Duodenal mucosa (tissue), 2 donors: Measurements from ENCODE around the gene IL1F10.

Experiments used
- H3K27ac ChIP-seq: one replicate; pipeline ENCODE4 v1.7.0; 2013; ENCODE audit warnings: low read depth, low read length
- H3K27me3 ChIP-seq, 2 donors: one replicate each; pipeline ENCODE4 v1.7.0; 2013; ENCODE audit warnings: low read length in 2 of 2, control low read depth in 1 of 2; ENCODE audit not compliant: insufficient read depth in 2 of 2, control insufficient read depth in 1 of 2
- H3K36me3 ChIP-seq, 2 donors: one replicate each; pipeline ENCODE4 v1.7.0; 2013; ENCODE audit warnings: low read length in 2 of 2, control low read depth in 1 of 2; ENCODE audit not compliant: insufficient read depth in 2 of 2, control insufficient read depth in 1 of 2
- H3K4me1 ChIP-seq, 2 donors: one replicate each; pipeline ENCODE4 v1.7.0; 2013; ENCODE audit warnings: low read length in 2 of 2, control low read depth in 1 of 2; ENCODE audit not compliant: insufficient read depth in 2 of 2, control insufficient read depth in 1 of 2
- H3K4me3 ChIP-seq, 2 donors: one replicate each; pipeline ENCODE4 v1.7.0; 2013; ENCODE audit warnings: low read length in 2 of 2, low read depth in 1 of 2
- H3K9ac ChIP-seq, 2 donors: one replicate each; pipeline ENCODE4 v1.7.0; 2013; ENCODE audit warnings: low read length in 2 of 2, low read depth in 1 of 2
- H3K9me3 ChIP-seq, 2 donors: one replicate each; pipeline ENCODE4 v1.7.0; 2013; ENCODE audit warnings: low read length in 2 of 2, control low read depth in 1 of 2; ENCODE audit not compliant: control insufficient read depth in 1 of 2

IL1F10 gene

DNA sequence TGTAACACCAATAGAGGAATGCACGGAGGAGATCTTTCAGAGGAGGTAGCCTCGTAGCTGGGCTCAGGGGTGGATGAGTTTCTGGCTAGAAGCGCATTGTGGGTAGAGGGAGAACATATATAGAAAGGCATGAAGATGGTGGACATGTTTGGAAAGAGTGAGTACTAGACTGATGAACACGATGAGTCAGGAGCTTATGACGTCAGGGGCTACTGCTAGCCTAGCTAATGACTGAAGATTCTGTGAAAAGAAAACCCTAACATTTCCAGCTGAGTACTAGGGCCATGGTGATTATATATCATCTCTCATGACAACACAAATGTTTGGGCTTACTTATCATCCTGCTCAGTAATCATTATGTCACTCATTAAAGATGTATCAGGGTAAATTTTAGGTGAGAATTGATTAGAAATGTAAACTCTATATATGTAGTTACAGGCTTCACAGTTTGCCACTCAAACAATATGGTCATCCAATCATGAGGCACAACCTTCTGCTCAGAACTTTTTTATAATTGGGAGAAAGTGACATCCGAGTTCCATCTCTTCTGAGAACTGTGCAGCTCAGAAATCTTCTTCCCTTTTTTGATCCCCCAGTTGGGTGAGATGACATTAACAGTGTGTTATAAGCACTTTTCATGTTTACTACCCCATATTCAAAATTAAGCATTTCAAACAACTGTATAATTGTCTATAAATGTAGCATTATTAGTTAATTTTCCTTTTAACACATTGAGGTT, 37.4 kb downstream of the IL1F10 start:
- H3K4me1 ChIP-seq: no peaks in the 10 kb centered on the region
- no peak overlapping the region for H3K4me3 ChIP-seq
- H3K9ac ChIP-seq: no peak overlapping the region
- H3K36me3 ChIP-seq: no peaks in the 10 kb centered on the region
- no peaks in the 10 kb centered on the region for H3K9me3 ChIP-seq
- H3K27ac ChIP-seq: no peak overlapping the region
- H3K27me3 ChIP-seq: peaks cover 0 to 8% of the 10 kb centered on the region in 2 donors

DNA sequence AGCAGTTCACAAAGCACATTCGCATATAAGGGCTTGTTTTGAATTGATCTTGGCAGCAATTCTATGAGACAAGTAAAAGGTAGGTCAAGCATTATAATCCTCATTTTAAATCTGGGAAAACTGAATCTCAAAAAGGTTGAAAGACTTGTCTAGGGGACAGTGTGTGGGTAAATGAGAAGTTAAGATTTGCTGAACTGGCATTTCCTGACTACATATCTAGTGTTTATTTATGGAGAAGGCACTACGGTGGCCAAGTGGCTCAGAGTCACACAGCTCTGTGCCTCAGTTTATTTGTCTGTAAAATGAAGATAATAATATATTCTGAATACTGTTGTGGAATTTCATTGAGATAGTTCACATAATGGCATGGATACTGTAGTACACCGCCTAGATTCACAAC, 43.4 kb downstream of the IL1F10 start:
- H3K36me3 ChIP-seq: no peaks in the 10 kb centered on the region
- H3K9me3 ChIP-seq: no peaks in the 10 kb centered on the region
- no peak overlapping the region for H3K4me3 ChIP-seq
- H3K4me1 ChIP-seq: peaks cover 8 to 9% of the 10 kb centered on the region in 2 donors
- H3K9ac ChIP-seq: no peak overlapping the region
- no peak overlapping the region for H3K27ac ChIP-seq
- H3K27me3 ChIP-seq: peaks cover 0 to 4% of the 10 kb centered on the region in 2 donors

GRCh38 chr2:113111823-113112287, 44.1 kb downstream of the IL1F10 start:
- peaks cover 12 to 17% of the 10 kb centered on the region in 2 donors for H3K4me1 ChIP-seq
- no peak overlapping the region for H3K4me3 ChIP-seq
- no peaks in the 10 kb centered on the region for H3K36me3 ChIP-seq
- no peaks in the 10 kb centered on the region for H3K9me3 ChIP-seq
- no peak overlapping the region for H3K9ac ChIP-seq
- no peak overlapping the region for H3K27ac ChIP-seq
- H3K27me3 ChIP-seq: peaks cover 0 to 4% of the 10 kb centered on the region in 2 donors

GRCh38 chr2:113112441-113112840, 44.7 kb downstream of the IL1F10 start:
- no peak overlapping the region for H3K27ac ChIP-seq
- H3K9ac ChIP-seq: no peak overlapping the region
- no peaks in the 10 kb centered on the region for H3K27me3 ChIP-seq
- no peak overlapping the region for H3K4me3 ChIP-seq
- H3K36me3 ChIP-seq: no peaks in the 10 kb centered on the region
- H3K9me3 ChIP-seq: no peaks in the 10 kb centered on the region
- peaks cover 18 to 23% of the 10 kb centered on the region in 2 donors for H3K4me1 ChIP-seq

DNA sequence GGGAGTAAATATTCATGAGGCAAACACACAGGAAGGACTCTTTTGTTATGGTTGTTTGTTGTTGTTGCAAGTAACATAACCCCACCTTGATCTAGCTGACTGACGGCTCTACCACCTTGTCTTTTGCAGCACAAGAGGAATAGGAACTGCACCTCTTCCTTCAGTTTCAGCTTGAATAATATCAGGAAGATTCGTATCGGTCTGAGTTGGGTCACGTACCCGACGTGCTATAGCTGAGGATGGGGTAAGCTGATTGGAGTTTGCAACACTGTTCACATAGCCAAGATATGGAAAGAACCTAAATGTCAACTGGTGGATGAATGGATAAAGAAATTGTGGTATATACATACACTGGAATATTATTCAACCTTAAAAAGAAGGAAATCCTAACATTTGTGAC, 45.1 kb downstream of the IL1F10 start:
- no peak overlapping the region for H3K4me3 ChIP-seq
- H3K27me3 ChIP-seq: no peaks in the 10 kb centered on the region
- no peak overlapping the region for H3K9ac ChIP-seq
- H3K36me3 ChIP-seq: no peaks in the 10 kb centered on the region
- peaks cover 21 to 25% of the 10 kb centered on the region in 2 donors for H3K4me1 ChIP-seq
- H3K9me3 ChIP-seq: no peaks in the 10 kb centered on the region
- H3K27ac ChIP-seq: no peak overlapping the region

DNA sequence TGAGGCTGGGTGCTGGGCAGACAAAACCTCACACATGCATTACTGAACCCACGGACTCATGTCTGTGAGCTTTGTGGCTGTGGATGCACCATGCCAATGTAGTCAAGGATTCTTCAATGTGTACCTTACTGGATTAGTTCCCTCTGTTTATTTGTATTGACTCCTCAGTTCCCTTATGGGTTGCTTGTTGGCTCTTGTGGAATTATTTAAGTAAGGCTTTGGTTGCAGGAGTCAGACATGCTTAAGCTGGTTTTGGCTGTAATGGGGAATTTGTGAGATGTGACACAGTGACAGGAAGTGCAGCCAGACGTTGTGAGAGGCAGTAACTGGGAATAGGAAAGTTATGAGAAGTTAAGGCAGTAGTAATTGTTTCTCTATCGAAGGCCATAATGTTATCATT, 46.0 kb downstream of the IL1F10 start:
- H3K27ac ChIP-seq: no peak overlapping the region
- no peak overlapping the region for H3K9ac ChIP-seq
- peaks cover 24 to 29% of the 10 kb centered on the region in 2 donors for H3K4me1 ChIP-seq
- no peaks in the 10 kb centered on the region for H3K36me3 ChIP-seq
- no peak overlapping the region for H3K4me3 ChIP-seq
- H3K27me3 ChIP-seq: no peaks in the 10 kb centered on the region
- no peaks in the 10 kb centered on the region for H3K9me3 ChIP-seq

DNA sequence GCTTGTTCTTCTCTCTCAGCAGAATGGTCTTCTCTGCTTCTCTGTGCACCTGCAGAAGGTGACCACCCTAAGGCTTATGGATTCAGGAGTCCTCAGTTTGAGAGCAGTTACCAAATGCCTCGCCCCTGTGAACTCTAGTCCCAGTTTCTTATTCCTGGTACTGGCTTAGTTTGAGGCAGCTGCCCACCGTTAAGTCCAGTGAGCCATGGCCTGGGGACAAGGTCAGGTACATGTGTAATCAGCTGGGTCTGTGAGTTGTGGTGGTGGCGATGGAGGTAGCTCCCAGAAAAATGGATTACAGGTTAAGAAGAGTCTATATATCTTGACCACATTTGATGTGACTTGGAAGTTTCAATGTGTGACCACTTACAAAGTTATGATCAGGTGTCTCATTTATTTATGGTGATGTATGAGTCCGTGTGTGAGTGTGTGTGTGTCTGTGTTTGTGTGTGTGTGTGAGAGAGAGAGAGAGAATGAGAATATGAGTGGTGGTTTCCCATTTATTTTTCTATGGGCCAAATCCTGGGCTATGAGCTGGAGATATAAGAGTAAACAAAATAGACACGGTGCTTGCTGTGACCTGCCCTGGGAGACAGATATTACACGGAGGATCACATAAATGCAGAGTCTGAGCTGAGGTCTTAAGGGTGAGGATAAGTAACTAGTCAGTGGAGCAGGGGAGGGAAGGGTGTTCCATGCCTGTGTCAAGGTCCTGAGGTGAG, 46.6 kb downstream of the IL1F10 start:
- peaks cover 30 to 33% of the 10 kb centered on the region in 2 donors for H3K4me1 ChIP-seq
- H3K27ac ChIP-seq: no peak overlapping the region
- H3K27me3 ChIP-seq: no peaks in the 10 kb centered on the region

GRCh38 chr2:113114996-113115395, 47.2 kb downstream of the IL1F10 start:
- Histone ChIP-seq H3K4me1 (peaks cover 30 to 33% of the 10 kb centered on the region in 2 donors), H3K36me3 (no peaks in the 10 kb centered on the region), H3K27me3 (no peaks in the 10 kb centered on the region), H3K27ac (no peak overlapping the region), H3K9me3 (no peaks in the 10 kb centered on the region), H3K4me3 (no peak overlapping the region), H3K9ac (no peak overlapping the region)

More for the DNA sequence above, 46.6 kb downstream of the IL1F10 start:
- Histone ChIP-seq H3K9me3 (no peaks in the 10 kb centered on the region), H3K36me3 (no peaks in the 10 kb centered on the region), H3K4me3 (no peak overlapping the region), H3K9ac (no peak overlapping the region)

GRCh38 chr2:113116100-113116958, 48.6 kb downstream of the IL1F10 start:
- no peak overlapping the region for H3K4me3 ChIP-seq
- no peaks in the 10 kb centered on the region for H3K27me3 ChIP-seq
- H3K27ac ChIP-seq: no peak overlapping the region
- H3K36me3 ChIP-seq: no peaks in the 10 kb centered on the region
- H3K9ac ChIP-seq: no peak overlapping the region
- no peaks in the 10 kb centered on the region for H3K9me3 ChIP-seq
- peaks cover 30 to 33% of the 10 kb centered on the region in 2 donors for H3K4me1 ChIP-seq
